ENCODE data around the gene ERC1. TPM values are rescaled to one million over a fixed set of nuclear protein-coding genes. Genes with fewer than 3 reads are reported as not detected.

Gene ERC1
- total RNA-seq, 4 donors from 2014 or later = 50.0 to 88.1 (median 59.7) TPM

- Histone ChIP-seq H3K36me3 (peaks cover 0 to 16% (median 6%) of the 10 kb centered on the region in 4 donors), H3K4me1 (peaks cover 0 to 7% (median 2%) of the 10 kb centered on the region in 4 donors), H3K27ac (replicated peaks in 1 of 4) (no peak overlapping the region), H3K4me3 (no peak overlapping the region), H3K9me3 (no peaks in the 10 kb centered on the region), H3K27me3 (no peaks in the 10 kb centered on the region)
- intact Hi-C loops (cut with DNase I) = no loop called here
- DNase-seq (ENCODE audit: extremely low spot score) = no peak
- TF ChIP-seq POLR2AphosphoS5 (IDR thresholded peaks at IDR 0.05) (no peak), POLR2A (IDR thresholded peaks at IDR 0.05; ENCODE audit: low read depth) (no peak), CTCF (IDR thresholded peaks at IDR 0.05) (no peak), EP300 (IDR thresholded peaks at IDR 0.05) (no peak)
Observed at GRCh38 chr12:1176191-1176590, 185.2 kb downstream of the ERC1 start.

DNA sequence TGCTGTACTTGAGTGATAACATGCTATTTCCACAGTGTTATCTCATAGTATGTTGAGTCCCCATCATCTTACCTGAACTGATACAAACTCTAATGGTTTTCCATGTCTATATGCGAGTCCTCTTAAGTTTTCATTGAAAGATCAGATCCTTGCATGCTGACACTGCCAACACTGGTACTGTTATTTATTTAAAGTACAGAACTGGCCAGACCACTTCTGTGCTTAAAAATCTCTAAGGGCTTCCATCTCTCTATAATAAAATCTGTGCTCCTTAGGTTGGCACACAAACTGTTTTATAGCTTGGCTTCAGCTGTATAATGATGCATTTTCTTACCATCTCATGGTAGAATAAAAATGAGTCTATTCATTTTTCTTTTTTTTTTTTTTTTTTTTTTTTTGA is 188.1 kb downstream of the ERC1 start:
- Histone ChIP-seq H3K27me3 (no peaks in the 10 kb centered on the region), H3K9me3 (no peaks in the 10 kb centered on the region), H3K36me3 (peaks cover 4 to 37% (median 20%) of the 10 kb centered on the region in 4 donors), H3K27ac (replicated peaks in 1 of 4) (no peak overlapping the region), H3K4me3 (no peak overlapping the region), H3K4me1 (no peaks in the 10 kb centered on the region)
- WGBS = 93% methylated on average over 1 of the region's 1 CpG
- intact Hi-C loops (cut with DNase I) = no loop called here
- no peak for TF ChIP-seq EP300 (IDR thresholded peaks at IDR 0.05)
- DNase-seq (ENCODE audit: extremely low spot score) = no peak

DNA sequence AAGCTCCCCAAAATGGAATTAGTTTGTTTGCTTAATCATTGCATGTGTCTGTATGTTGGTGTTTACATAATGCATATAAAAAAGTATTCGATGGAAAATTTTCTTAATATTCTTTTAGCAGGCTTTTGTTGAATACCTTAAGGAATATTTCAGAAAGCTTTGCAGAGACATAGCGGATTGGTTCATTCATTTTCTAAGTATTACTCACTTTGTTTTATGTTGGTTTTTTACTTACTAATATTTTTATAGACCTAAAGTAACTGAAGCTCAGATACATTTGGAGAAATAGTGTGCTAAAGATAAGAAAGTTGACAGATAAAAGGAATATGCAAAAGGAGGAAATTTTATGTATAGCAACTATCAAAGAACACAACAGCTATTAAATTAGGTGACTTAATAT is 191.0 kb downstream of the ERC1 start:
- H3K4me3 ChIP-seq = no peak overlapping the region
- H3K27me3 ChIP-seq = no peaks in the 10 kb centered on the region
- no peaks in the 10 kb centered on the region for H3K9me3 ChIP-seq
- WGBS = 85% methylated on average over 2 of the region's 2 CpGs
- TF ChIP-seq POLR2A (IDR thresholded peaks at IDR 0.05; ENCODE audit: low read depth) (no peak), EP300 (IDR thresholded peaks at IDR 0.05) (no peak), CTCF (IDR thresholded peaks at IDR 0.05) (no peak), POLR2AphosphoS5 (IDR thresholded peaks at IDR 0.05) (no peak)
- no peaks in the 10 kb centered on the region for H3K4me1 ChIP-seq
- intact Hi-C loops (cut with DNase I) = no loop called here
- peaks cover 11 to 58% (median 30%) of the 10 kb centered on the region in 4 donors for H3K36me3 ChIP-seq
- H3K27ac ChIP-seq (replicated peaks in 1 of 4) = no peak overlapping the region
- DNase-seq (ENCODE audit: extremely low spot score) = no peak

GRCh38 chr12:1184402-1184801 is 193.4 kb downstream of the ERC1 start:
- H3K27ac ChIP-seq (replicated peaks in 1 of 4) = no peak overlapping the region
- no peaks in the 10 kb centered on the region for H3K9me3 ChIP-seq
- no peaks in the 10 kb centered on the region for H3K4me1 ChIP-seq
- H3K4me3 ChIP-seq = no peak overlapping the region
- H3K27me3 ChIP-seq = no peaks in the 10 kb centered on the region
- DNase-seq (ENCODE audit: extremely low spot score) = no peak
- intact Hi-C loops (cut with DNase I) = no loop called here
- TF ChIP-seq CTCF (IDR thresholded peaks at IDR 0.05) = no peak
- no peak for TF ChIP-seq EP300 (IDR thresholded peaks at IDR 0.05)
- TF ChIP-seq POLR2A (IDR thresholded peaks at IDR 0.05; ENCODE audit: low read depth) = no peak
- no peak for TF ChIP-seq POLR2AphosphoS5 (IDR thresholded peaks at IDR 0.05)
- peaks cover 11 to 80% (median 36%) of the 10 kb centered on the region in 4 donors for H3K36me3 ChIP-seq
- 89% methylated on average over 2 of the region's 2 CpGs for WGBS

DNA sequence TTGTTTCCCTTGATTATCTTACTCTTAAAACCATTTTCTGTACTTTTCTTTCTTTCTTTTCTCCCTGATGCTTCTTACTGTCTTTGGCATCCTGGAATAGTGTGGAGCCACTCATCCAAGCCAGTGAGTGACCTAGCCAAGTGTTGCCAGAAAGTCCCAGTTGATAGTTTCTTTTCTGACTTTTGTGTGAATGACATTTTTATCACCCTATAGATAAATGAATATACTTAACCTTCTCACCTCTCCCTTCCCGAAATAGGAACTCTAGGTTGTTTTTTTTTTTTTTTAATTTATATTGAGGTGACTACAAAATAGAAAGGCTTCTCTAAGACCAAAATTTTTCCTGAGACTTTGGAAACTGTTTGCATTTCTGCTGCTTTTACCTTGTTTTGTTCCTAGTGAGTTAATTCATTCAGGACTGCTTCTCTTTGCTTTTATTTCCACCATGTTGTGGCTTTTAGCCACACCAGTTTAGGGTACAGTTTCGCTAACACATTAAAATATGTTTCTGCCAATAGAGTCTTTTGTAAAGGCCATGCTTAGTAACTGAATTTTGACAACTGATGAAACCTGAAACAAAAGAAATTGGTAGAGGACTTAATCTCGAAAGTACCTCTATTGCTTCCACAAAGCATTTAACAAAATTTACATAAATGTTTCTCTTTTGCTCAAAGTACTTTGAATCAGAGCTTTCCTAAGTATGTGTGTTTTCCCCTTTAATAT is 194.6 kb downstream of the ERC1 start:
- Histone ChIP-seq H3K27ac (replicated peaks in 1 of 4) (no peak overlapping the region), H3K4me1 (no peaks in the 10 kb centered on the region), H3K27me3 (no peaks in the 10 kb centered on the region), H3K4me3 (no peak overlapping the region), H3K9me3 (no peaks in the 10 kb centered on the region), H3K36me3 (peaks cover 11 to 88% (median 40%) of the 10 kb centered on the region in 4 donors)
- DNase-seq (ENCODE audit: extremely low spot score) = no peak
- 88% methylated on average over 3 of the region's 3 CpGs for WGBS
- TF ChIP-seq POLR2A (IDR thresholded peaks at IDR 0.05; ENCODE audit: low read depth) = no peak
- no peak for TF ChIP-seq POLR2AphosphoS5 (IDR thresholded peaks at IDR 0.05)
- TF ChIP-seq EP300 (IDR thresholded peaks at IDR 0.05) = no peak
- TF ChIP-seq CTCF (IDR thresholded peaks at IDR 0.05) = no peak
- intact Hi-C loops (cut with DNase I) = no loop called here

Data from esophagus muscularis mucosa (tissue), 4 donors.